HL-60 (cell line): ENCODE data around the gene THG1L.

ENCODE experiments used
- GABPA ChIP-seq: IDR thresholded peaks from 2 replicates; pipeline ENCODE4 v1.6.1; 2012; ENCODE audit warnings: low read depth
- POLR2AphosphoS5 ChIP-seq: IDR thresholded peaks from 2 replicates; pipeline ENCODE4 v1.6.1; 2012; ENCODE audit warnings: low read depth
- SPI1 ChIP-seq: IDR thresholded peaks from 2 replicates; pipeline ENCODE4 v1.6.1; 2012; ENCODE audit warnings: low read depth, mild to moderate bottlenecking, borderline replicate concordance
- TF ChIP-seq, protein P1 (sequence below): IDR thresholded peaks from one replicate; pipeline ENCODE4 v1.5.1; 2011; ENCODE audit warnings: low read length, control low read depth, inconsistent platforms; ENCODE audit not compliant: insufficient read depth
- TF ChIP-seq, protein P2 (sequence below): IDR thresholded peaks from 2 replicates; pipeline ENCODE4 v1.6.1; 2012; ENCODE audit warnings: low read depth; ENCODE audit not compliant: insufficient replicate concordance

DNA sequence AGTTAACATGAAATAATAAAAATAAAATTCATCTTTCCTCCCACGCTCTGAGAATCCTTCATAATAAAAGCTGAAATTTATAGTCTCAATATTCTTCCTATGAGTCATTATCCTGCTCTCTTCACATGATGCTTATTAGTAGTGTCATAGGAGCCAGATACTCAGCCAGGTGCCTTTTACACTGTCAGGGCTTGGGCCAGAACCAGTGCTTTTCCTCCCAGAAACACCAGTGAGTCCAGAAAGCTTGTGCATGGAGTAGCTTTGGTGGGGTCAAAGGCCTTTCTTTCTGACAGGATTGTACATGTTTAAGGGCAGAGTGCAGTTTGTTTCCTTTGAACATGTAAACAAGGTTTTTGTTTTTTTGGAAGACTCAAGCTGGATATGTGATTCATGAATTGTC lies 19.1 kb downstream of the THG1L start:
- TF ChIP-seq, protein P1, sequence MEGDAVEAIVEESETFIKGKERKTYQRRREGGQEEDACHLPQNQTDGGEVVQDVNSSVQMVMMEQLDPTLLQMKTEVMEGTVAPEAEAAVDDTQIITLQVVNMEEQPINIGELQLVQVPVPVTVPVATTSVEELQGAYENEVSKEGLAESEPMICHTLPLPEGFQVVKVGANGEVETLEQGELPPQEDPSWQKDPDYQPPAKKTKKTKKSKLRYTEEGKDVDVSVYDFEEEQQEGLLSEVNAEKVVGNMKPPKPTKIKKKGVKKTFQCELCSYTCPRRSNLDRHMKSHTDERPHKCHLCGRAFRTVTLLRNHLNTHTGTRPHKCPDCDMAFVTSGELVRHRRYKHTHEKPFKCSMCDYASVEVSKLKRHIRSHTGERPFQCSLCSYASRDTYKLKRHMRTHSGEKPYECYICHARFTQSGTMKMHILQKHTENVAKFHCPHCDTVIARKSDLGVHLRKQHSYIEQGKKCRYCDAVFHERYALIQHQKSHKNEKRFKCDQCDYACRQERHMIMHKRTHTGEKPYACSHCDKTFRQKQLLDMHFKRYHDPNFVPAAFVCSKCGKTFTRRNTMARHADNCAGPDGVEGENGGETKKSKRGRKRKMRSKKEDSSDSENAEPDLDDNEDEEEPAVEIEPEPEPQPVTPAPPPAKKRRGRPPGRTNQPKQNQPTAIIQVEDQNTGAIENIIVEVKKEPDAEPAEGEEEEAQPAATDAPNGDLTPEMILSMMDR = no peak
- TF ChIP-seq SPI1 (no peak), POLR2AphosphoS5 (no peak), GABPA (no peak)
- TF ChIP-seq, protein P2, sequence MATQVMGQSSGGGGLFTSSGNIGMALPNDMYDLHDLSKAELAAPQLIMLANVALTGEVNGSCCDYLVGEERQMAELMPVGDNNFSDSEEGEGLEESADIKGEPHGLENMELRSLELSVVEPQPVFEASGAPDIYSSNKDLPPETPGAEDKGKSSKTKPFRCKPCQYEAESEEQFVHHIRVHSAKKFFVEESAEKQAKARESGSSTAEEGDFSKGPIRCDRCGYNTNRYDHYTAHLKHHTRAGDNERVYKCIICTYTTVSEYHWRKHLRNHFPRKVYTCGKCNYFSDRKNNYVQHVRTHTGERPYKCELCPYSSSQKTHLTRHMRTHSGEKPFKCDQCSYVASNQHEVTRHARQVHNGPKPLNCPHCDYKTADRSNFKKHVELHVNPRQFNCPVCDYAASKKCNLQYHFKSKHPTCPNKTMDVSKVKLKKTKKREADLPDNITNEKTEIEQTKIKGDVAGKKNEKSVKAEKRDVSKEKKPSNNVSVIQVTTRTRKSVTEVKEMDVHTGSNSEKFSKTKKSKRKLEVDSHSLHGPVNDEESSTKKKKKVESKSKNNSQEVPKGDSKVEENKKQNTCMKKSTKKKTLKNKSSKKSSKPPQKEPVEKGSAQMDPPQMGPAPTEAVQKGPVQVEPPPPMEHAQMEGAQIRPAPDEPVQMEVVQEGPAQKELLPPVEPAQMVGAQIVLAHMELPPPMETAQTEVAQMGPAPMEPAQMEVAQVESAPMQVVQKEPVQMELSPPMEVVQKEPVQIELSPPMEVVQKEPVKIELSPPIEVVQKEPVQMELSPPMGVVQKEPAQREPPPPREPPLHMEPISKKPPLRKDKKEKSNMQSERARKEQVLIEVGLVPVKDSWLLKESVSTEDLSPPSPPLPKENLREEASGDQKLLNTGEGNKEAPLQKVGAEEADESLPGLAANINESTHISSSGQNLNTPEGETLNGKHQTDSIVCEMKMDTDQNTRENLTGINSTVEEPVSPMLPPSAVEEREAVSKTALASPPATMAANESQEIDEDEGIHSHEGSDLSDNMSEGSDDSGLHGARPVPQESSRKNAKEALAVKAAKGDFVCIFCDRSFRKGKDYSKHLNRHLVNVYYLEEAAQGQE = no peak
